HEK293 (cell line): ENCODE measurements around the gene FUCA2.

ENCODE experiments used
- CTCF ChIA-PET: fragments of 350-600 bp; formaldehyde crosslinking; extraction: SDS; loops from one replicate; lab custom pipeline; 2021; ENCODE audit warnings: antibody characterized with exemption; lab: Yijun Ruan, JAX
- POLR2A ChIA-PET: fragments of 300-600 bp; formaldehyde crosslinking; extraction: SDS; loops from one replicate; lab custom pipeline; 2020; ENCODE audit warnings: antibody characterized with exemption, inconsistent platforms; lab: Yijun Ruan, JAX
- H3K27ac ChIP-seq: fragments of 200-500 bp; sonication (Bioruptor generic); 2 replicates; pipeline ENCODE4 v1.5.1; 2014; ENCODE audit warnings: low read depth, low read length, control low read depth, inconsistent platforms; ENCODE audit errors: extremely low read depth
- H3K36me3 ChIP-seq, 2 experiments: fragments of 200-500 bp in 1 of 2; sonication (Bioruptor generic) in 1 of 2; 1 replicate in 1 of 2; 2 replicates in 1 of 2; pipeline ENCODE4 v1.5.1; 2014 to 2017; ENCODE audit warnings: inconsistent platforms in 2 of 2, low read length in 2 of 2; ENCODE audit not compliant: control insufficient read depth in 2 of 2, insufficient read depth in 1 of 2
- H3K4me1 ChIP-seq: fragments of 200-500 bp; sonication (Bioruptor generic); 2 replicates; pipeline ENCODE4 v1.5.1; 2014; ENCODE audit warnings: mild to moderate bottlenecking, low read length, inconsistent platforms; ENCODE audit not compliant: control insufficient read depth, insufficient read depth
- H3K4me3 ChIP-seq: 2 replicates; pipeline ENCODE4 v1.5.1; 2011; ENCODE audit warnings: low read depth, mild to moderate bottlenecking, control low read depth, low read length, moderate library complexity
- H3K9me3 ChIP-seq: fragments of 200-500 bp; sonication (Bioruptor generic); 2 replicates; pipeline ENCODE4 v1.5.1; 2014; ENCODE audit warnings: low read depth, low read length, inconsistent platforms; ENCODE audit not compliant: control insufficient read depth, insufficient read depth
- OVOL3 ChIP-seq: fragments of 450-650 bp; formaldehyde crosslinking; IDR thresholded peaks from 2 replicates; pipeline ENCODE4 v1.5.1; 2016; ENCODE audit warnings: missing biosample characterization, missing genetic modification characterization
- PRDM1 ChIP-seq: fragments of 450-650 bp; formaldehyde crosslinking; IDR thresholded peaks from 2 replicates; pipeline ENCODE4; 2016; ENCODE audit warnings: missing biosample characterization, missing genetic modification characterization
- PRDM10 ChIP-seq: fragments of 450-650 bp; formaldehyde crosslinking; IDR thresholded peaks from 2 replicates; pipeline ENCODE4 v1.5.1; 2016; ENCODE audit warnings: missing biosample characterization, missing genetic modification characterization
- SCRT1 ChIP-seq: fragments of 450-650 bp; formaldehyde crosslinking; IDR thresholded peaks from 2 replicates; pipeline ENCODE4 v1.5.1; 2016; ENCODE audit warnings: missing biosample characterization, missing genetic modification characterization, borderline replicate concordance
- TCF7L2 ChIP-seq: IDR thresholded peaks from 2 replicates; pipeline ENCODE4 v1.6.1; 2011; ENCODE audit warnings: low read depth, mild to moderate bottlenecking, inconsistent platforms, low read length, moderate library complexity, borderline replicate concordance
- WT1 ChIP-seq: fragments of 450-650 bp; formaldehyde crosslinking; IDR thresholded peaks from 2 replicates; pipeline ENCODE4 v1.5.1; 2016; ENCODE audit warnings: missing biosample characterization, missing genetic modification characterization
- ZBTB10 ChIP-seq: fragments of 450-650 bp; formaldehyde crosslinking; IDR thresholded peaks from 2 replicates; pipeline ENCODE4 v1.5.1; 2016; ENCODE audit warnings: missing biosample characterization, missing genetic modification characterization
- ZBTB20 ChIP-seq: fragments of 450-650 bp; formaldehyde crosslinking; IDR thresholded peaks from 2 replicates; pipeline ENCODE4 v1.5.1; 2016; ENCODE audit warnings: missing biosample characterization, missing genetic modification characterization
- ZBTB49 ChIP-seq: fragments of 450-650 bp; formaldehyde crosslinking; IDR thresholded peaks from 2 replicates; pipeline ENCODE4 v1.5.1; 2016; ENCODE audit warnings: missing biosample characterization, missing genetic modification characterization, low read depth
- ZIC2 ChIP-seq: fragments of 450-650 bp; formaldehyde crosslinking; IDR thresholded peaks from 2 replicates; pipeline ENCODE4 v1.5.1; 2016; ENCODE audit warnings: missing biosample characterization, missing genetic modification characterization
- ZNF169 ChIP-seq: fragments of 450-650 bp; formaldehyde crosslinking; IDR thresholded peaks from 2 replicates; pipeline ENCODE4 v1.5.1; 2016; ENCODE audit warnings: missing biosample characterization, missing genetic modification characterization
- ZNF18 ChIP-seq: fragments of 450-650 bp; formaldehyde crosslinking; IDR thresholded peaks from 2 replicates; pipeline ENCODE4 v1.5.1; 2016; ENCODE audit warnings: missing biosample characterization, missing genetic modification characterization
- ZNF335 ChIP-seq: fragments of 450-650 bp; formaldehyde crosslinking; conservative IDR thresholded peaks from 2 replicates; pipeline ENCODE4 v1.5.1; 2016; ENCODE audit warnings: missing biosample characterization, missing genetic modification characterization
- ZNF366 ChIP-seq: fragments of 450-650 bp; formaldehyde crosslinking; conservative IDR thresholded peaks from 2 replicates; pipeline ENCODE4 v1.5.1; 2016; ENCODE audit warnings: missing biosample characterization, missing genetic modification characterization
- ZNF426 ChIP-seq: fragments of 450-650 bp; formaldehyde crosslinking; IDR thresholded peaks from 2 replicates; pipeline ENCODE4 v1.5.1; 2017; ENCODE audit warnings: missing biosample characterization, missing genetic modification characterization, mild to moderate bottlenecking, inconsistent platforms, moderate library complexity
- ZNF600 ChIP-seq: fragments of 450-650 bp; formaldehyde crosslinking; IDR thresholded peaks from 2 replicates; pipeline ENCODE4 v1.5.1; 2016; ENCODE audit warnings: missing biosample characterization, missing genetic modification characterization
- ZNF777 ChIP-seq: fragments of 450-650 bp; formaldehyde crosslinking; IDR thresholded peaks from 2 replicates; pipeline ENCODE4 v1.5.1; 2017; ENCODE audit warnings: missing biosample characterization, missing genetic modification characterization, borderline replicate concordance

Gene FUCA2

GRCh38 chr6:143522039-143522600, 10.6 kb upstream of the FUCA2 start (continued):
- TF ChIP-seq ZBTB49 (tag by site-specific recombination), result no peak
- TF ChIP-seq, all 188 proteins: peak for 0

GRCh38 chr6:143517447-143517773, 5.9 kb upstream of the FUCA2 start:
- Histone ChIP-seq H3K4me1 (no peaks in the 10 kb centered on the region), H3K36me3 (no peaks in the 10 kb centered on the region), H3K9me3 (no peaks in the 10 kb centered on the region), H3K4me3 (no peak overlapping the region), H3K27ac (no peak overlapping the region)
- TF ChIP-seq SCRT1, result no peak
- TF ChIP-seq ZBTB20 (tag by site-specific recombination), result no peak
- TF ChIP-seq ZNF777 (tag by site-specific recombination), result no peak
- peak; percentile 5 for TF ChIP-seq PRDM10 (tag by site-specific recombination)
- no peak for TF ChIP-seq ZBTB10 (tag by site-specific recombination)
- ChIA-PET POLR2A (no interaction called here), CTCF (interaction anchor here (0.6 kb wide), 1 partner anchor 263 kb away, joined by 3 read pairs; no protein-coding TSS in a partner anchor)

- Histone ChIP-seq H3K9me3 (no peaks in the 10 kb centered on the region), H3K4me1 (no peaks in the 10 kb centered on the region), H3K4me3 (no peak overlapping the region), H3K36me3 (no peaks in the 10 kb centered on the region), H3K27ac (no peak overlapping the region)
- CTCF ChIA-PET, result interaction anchor here (0.6 to 1.4 kb wide), 2 partner anchors 59 to 263 kb away, joined by 3 to 4 read pairs; no protein-coding TSS in a partner anchor
- POLR2A ChIA-PET, result no interaction called here
- TF ChIP-seq ZIC2 (peak; percentile 78), ZNF335 (tag by site-specific recombination) (0 out of 2 replicates have a peak, but pooled peaks have one; percentile 25), WT1 (tag by site-specific recombination) (peak; percentile 65), PRDM10 (tag by site-specific recombination) (peak; percentile 95), ZNF366 (tag by site-specific recombination) (peak; percentile 96), ZNF600 (tag by site-specific recombination) (no peak), ZNF426 (tag by site-specific recombination) (no peak), ZNF18 (tag by site-specific recombination) (no peak), TCF7L2 (no peak), ZNF169 (no peak), PRDM1 (tag by site-specific recombination) (peak; percentile 86), OVOL3 (tag by site-specific recombination) (no peak)
Observed at GRCh38 chr6:143516690-143517446, 5.3 kb upstream of the FUCA2 start.
